NCI-H2196 (cell line): ENCODE data around the gene SCN5A.
A peak's percentile ranks its signal among the peaks of the same experiment; 100 is the strongest.

ENCODE experiments used
- DNase-seq: peaks from one replicate; lab custom pipeline; 2025; ENCODE audit not compliant: unreplicated experiment; lab: John Stamatoyannopoulos, UW

SCN5A gene

DNA sequence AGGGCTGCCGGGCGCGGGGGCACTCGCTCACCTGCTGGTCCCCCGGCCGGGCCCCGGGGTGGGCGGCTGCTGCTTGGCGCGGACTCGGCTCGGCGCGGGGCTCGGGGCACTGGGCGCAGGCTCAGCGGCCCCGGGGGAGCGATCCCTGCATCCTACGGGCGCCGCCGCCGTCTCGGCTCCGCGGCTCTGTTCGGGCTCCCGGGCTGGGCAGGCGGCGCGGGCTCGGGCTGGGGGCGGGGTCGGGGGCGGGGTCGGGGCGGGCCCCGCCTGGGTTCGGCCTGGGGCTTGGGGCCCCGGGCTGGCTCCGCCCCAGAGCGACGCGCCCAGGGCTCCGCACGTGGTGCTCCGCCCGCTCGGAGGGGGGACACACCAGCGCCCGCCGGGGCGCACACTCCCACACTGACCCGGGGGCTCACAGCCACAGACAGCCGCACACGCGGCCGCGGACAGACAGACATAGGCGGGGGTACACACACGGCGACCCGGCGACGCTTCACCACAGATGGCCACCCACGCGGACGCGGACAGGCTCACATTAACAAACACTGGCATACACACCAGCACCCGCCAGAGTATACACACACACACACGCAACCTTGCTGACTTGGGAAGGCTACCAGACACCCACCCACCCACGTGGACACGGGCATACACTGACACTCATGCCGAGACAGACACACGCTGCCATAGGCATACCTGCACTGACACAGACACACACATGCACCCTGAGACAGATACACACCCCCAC lies at the start of gene SCN5A:
SCN5A (minus strand) TSS at position 188 of the 748 bp plus-strand sequence. CDS start 16,380 bp downstream, outside the sequence.
- DNase-seq = peak; percentile 31

DNA sequence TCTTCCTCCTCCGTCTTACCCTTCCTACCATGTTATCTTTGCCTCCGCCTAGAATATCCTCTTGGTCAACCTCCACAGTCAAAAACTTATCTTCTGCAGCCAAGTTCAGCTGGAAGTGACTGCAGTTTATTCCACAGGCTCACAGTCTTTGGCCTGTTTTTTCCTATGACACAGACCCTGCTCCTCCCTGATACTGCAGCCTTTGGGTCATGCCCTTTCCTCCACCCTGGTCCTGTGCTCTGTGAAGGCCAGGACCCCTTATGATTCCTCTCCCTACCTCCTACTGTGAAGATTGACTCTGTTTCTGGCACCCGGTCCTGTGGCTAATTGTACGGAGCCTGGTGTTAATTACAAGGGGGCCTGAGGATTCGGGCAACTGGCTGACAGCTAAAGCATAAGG lies 49.3 kb upstream of the SCN5A start:
- DNase-seq = no peak

DNA sequence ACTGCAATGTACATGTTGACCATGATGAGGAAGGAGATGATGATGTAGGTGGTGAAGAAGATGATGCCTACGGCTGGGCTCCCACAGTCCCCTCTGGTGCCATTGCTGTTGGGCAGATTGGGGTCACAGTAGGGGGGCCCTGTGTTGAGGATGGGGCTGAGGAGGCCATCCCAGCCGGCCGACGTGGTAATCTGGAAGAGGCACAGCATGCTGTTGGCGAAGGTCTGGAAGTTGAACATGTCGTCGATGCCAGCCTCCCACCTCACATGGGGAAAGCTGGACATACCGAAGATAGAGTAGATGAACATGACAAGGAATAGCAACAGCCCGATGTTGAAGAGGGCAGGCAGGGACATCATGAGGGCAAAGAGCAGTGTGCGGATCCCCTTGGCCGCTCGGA lies 48.6 kb upstream of the SCN5A start:
- DNase-seq = no peak

DNA sequence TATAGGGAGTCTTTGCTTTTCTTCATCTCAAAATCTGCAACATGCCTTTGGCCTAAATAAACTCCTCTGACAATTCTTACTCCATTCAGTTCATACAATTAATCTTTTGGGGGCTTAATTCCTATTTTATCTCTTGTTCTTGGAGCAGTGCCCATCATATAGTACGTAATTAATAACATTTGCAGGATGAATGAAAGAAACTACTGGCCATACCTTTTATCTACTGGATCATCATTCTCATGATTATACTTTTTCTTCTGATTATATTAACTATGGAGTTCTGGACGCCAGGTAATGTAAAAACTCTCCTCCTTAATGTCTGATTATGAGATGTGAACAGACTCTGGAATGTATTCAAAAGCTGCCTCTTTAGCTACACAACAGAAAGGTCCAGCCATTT lies 46.5 kb upstream of the SCN5A start:
- DNase-seq = no peak

DNA sequence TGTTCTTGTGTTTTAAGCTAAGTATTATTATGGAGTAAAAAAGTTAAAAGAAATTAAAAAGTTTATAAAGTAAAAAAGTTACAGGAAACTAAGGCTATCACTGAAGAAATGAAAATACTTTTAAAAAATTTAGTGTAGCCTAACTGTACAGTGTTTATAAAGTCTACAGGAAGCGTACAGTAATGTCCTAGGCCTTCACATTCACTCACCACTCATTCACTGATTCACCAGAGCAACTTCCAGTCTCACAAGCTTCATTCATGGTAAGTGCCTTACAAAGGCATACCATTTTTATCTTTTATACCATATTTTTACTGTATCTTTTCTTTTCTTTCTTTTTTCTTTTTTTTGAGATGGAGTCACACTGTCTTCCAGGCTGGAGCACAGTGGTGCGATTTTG lies 40.7 kb upstream of the SCN5A start:
- no peak for DNase-seq

DNA sequence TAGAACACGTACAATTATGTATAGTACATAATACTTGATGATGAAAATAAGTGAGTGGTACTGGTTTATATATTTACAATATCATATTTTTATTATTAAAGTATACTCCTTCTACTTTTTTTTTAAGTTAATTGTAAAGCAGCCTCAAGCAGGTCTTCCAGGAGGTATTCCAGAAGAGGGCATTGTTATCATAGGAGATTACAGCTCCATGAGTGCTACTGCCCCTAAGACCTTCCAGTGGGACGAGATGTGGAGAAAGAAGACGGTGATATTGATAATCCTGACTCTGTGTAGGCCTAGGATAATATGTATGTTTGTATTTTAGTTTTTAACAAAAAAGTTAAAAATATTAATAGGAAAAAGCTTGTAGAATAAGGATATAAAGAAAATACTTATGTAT lies 40.3 kb upstream of the SCN5A start:
- DNase-seq = no peak

DNA sequence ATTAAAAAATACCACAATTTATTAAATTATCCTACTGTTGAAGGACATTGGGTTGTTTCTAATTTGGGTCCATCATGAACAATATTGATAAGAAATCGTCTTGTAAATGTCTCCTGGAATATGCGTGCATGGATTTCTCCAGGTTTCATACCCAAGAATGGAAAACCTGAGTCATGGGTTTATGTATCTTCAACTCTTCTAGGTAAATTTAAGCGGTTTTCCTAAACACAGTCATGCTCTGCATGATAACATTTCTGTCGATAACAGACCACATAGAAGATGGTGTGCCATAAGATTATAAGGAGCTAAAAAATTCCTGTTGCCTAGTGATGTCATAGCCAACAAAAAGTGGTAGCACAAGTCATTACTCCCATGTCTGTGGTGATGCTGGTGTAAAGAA lies 39.9 kb upstream of the SCN5A start:
- DNase-seq = no peak

DNA sequence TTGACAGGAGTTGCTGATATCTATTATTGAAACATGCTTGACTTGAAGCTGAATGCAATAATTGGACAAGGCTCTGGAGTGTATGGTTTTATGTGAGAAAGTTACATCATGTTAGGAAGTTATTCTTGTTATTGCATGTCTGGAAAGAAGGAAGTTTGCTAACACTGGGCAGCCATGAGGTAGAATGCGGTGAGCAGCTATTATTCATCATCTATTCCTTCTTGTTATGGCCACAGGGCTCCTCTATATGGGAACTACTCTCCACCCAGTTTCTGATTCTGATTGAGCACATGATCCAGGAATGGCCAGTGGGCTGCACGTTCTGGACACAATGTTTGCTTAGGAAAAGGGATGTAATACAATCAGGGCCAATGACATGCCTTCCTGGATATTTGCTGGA lies 37.8 kb upstream of the SCN5A start:
- DNase-seq = no peak

DNA sequence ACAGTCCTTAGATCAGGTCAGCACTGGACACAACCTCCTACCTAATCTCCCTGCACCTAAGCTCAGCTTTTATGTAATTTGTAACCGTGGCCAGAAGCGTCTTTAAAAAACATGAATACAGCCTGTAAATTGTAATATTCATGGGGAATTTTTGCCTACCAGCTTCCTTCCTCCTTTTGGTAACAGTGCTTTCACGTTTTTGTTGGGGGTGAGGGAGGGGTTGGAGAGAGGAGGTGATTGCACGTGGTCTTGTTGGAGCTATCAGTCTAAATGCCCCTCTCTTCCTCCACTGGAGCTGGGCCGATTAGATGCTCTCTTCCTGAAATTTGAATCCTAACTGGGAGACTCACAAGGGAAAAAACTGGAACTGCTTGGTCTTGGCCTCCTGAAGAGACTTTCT lies 35.1 kb upstream of the SCN5A start:
- DNase-seq = no peak

DNA sequence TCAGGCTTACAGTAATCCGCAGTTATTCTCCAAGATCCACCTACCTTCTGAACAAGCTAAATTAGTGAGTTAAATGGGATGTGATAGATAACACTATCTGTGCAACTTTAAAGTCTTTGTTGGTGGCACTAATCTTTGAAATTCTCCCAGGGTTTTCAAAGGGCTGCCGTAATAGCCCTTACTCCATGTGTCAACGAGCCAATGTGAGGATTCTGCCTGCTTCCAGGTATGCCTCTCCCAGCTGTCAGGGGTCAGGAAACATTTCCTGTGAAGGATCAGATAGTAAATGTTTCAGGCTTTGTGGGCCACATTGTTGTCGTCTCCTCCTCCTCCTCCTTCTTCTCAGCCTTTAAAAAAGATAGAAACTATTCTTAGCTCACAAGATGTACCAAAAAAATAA lies 20.2 kb upstream of the SCN5A start:
- DNase-seq = no peak

DNA sequence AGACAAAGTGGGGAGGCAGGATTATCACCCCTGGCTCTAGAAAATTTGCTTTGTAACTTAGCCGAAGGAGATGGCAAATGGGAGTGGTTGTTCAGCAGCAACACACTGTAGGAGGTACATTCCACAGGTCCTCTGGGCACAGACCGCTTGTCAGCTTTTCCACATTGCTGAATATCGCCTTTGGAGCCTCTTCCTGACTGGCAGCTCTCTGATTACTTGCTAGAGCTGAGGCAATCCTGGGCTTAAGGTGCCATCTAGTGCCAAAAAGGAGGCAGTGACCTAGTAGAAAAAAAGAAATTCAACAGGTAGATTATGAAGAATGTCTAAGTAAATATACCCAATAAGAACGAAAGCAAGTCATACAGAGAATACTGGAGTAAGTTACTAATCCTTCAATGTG lies 13.1 kb upstream of the SCN5A start:
- no peak for DNase-seq

DNA sequence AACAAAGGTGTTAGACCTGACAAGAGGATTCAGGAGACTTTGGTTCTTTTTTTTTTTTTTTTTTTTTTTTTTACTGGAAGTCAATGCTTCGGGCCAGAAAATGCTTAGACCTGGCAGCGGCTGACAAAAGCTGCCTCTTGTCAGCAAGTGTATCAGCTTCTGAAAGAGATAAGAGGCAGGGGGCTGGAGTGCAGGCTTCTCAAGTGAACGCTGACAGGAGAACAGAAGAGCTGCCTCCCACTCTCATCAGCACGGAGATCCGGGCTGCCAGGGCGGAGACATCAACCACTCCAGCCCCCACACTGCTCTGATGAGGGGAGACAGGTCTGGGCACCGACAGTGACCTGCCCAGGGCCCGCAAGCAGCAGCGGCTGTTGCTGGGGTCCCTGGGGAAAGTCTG lies 9.4 kb upstream of the SCN5A start:
- DNase-seq = no peak

DNA sequence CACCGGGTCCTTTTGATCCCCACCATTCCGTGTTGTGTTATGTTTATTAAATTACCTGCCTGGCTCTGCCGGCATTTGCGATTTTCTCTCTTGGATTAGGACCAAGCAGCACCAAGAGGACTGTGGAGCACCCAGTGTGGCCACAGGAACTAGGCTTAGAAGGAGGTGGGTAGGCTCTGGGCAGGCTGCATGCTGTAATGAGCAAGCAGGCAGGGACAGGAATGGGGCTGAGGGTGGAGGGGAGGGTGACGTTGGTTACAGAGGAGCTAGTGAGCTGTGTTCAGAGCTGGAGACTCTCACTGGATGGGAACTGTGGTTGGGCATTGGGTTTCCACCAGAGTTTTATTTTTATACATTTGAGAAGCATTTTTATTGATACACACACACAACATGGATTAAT lies 7.9 kb upstream of the SCN5A start:
- DNase-seq = no peak

DNA sequence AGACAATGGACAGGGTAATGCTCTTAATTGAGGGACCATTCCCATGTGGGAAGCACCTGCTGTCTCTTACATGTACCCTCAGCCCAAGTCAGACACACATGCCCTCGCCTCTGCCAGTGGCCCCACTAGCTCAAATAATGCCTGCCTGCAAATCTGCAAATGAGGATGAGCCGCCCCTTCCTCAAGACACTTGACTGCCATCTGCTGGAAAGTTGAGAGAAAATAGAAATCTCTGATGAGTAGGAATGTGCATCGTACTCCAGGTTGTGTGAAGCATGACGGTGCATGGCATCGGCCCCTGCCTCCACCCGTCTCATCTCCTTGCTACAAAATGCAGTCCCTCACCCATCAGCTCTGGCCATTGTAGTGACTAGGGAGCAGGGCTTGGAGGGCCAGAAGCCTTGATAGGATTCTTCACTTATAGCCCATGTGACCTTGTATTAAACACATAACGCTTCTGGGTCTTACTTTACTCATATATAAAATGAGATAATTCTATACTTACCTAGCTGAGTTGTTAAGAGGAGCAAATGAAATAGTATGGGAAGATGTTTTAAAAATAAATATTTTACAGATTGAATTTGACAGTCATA lies 6.3 kb upstream of the SCN5A start:
- DNase-seq = peak; percentile 4

DNA sequence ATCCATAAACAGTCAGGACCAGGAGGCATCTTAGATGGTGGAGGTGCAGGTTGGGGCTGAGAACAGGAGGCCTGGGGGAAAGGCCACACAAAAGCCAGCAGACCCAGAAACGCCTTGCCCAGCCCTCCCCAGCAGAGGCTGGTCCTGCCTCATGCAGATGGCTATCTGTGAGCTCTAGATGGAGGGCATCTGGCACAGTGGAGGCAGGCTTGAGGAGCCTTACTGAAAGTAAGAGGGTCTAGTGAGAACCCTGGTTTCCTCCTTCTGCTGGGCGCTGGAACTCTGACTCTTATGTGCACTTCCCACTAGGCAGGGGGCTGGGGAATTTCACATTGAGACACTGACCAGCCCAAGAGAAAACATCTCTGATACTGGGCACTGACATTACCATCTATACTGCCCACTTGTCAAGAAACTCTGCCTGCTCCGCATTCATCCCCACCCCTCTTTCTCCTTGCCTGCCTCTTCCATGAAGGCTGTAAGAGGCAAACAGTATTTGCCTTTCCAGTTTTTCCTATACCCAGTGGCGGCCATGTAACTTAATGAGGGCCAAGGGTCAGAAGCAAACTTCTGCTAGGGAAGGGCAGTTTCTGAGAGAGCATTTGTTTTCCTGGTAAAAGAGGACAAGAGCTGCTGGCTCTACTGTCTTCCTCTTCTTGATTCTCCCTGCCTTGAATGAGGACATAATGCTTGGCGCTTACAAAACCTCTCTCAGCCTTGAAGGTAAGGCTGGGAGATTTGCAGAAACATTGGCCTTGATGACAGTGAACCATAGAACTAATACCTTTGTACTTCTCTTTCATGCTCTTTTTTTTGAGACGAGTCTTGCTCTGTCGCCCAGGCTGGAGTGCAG lies 4.4 kb upstream of the SCN5A start:
- no peak for DNase-seq

DNA sequence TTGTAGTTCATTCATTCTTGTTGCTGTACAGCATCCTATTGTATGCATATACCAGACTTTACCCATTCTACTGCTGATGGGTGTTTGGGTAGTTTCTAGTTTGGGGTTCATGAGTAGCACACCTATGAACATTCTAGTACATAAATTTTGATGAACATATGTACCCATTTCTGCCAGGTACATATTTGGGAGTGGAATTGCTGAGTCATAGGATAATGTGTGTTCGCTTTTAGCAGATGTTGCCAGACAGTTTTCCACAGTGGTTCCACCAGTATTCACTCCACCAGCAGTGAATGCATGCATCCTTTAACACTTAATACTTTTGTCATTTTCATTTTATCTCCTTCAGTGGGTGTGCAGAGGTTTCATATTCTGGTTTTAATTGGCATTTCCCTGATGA lies 3.4 kb upstream of the SCN5A start:
- DNase-seq = no peak

DNA sequence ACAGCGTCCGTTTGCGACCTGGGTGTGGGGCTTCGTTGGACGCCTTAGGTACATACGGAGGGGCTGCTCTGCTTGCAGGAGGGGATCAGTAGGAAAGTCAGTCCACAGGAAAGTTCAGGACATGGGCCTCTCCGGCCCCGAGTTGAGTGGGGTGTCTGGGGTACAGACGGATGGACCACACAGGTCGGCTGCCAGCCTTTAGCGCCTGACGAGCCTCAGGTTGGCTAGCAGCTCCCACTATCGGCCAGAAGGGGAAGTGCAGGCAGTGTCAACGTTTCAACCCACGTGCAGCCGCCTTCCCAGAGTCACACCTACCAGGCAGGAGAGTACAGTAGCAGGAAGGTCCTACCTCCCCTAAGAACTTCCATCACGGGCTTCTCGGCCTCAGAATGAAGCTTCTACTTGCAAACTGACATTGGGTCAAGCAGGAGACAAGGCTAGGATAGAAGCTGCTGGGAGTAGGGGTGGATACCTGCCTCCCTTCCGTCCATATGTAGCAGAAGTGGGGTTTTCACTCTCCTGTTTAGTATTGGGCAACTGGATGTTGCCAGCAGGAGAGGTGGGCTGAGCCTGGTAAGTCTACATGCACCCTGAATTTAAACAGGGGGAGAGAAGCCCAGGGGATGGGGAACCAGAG lies 1.8 kb upstream of the SCN5A start:
- peak; percentile 49 for DNase-seq

DNA sequence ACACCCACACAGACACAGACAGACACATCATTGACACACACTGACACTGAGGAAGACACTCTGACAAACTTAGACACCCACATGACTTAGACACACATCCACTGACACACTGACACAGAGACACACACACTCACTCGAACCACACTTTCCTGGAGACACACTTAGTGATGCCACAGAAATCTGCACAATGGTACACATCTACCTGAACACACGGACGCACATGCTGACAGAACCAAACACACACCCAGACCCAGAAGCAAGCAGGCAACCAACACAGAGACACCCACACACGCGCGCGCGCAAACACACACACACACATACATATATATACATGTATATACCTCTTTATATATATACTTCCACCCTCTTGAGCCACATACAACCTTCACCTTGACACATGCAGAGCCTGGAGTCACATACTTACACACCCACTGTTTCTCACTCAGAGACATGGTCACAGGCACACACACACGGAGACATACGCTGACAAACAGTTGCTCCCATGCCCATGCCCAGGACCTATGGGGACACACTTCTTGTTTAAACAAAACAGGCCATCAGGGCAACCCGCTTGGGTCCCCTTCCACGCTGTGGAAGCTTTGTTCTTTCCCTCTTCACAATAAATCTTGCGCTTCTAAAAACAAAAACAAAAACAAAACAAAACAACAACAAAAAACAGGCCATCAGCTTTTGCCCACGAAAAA lies 913 bp upstream of the SCN5A start:
- no peak for DNase-seq

DNA sequence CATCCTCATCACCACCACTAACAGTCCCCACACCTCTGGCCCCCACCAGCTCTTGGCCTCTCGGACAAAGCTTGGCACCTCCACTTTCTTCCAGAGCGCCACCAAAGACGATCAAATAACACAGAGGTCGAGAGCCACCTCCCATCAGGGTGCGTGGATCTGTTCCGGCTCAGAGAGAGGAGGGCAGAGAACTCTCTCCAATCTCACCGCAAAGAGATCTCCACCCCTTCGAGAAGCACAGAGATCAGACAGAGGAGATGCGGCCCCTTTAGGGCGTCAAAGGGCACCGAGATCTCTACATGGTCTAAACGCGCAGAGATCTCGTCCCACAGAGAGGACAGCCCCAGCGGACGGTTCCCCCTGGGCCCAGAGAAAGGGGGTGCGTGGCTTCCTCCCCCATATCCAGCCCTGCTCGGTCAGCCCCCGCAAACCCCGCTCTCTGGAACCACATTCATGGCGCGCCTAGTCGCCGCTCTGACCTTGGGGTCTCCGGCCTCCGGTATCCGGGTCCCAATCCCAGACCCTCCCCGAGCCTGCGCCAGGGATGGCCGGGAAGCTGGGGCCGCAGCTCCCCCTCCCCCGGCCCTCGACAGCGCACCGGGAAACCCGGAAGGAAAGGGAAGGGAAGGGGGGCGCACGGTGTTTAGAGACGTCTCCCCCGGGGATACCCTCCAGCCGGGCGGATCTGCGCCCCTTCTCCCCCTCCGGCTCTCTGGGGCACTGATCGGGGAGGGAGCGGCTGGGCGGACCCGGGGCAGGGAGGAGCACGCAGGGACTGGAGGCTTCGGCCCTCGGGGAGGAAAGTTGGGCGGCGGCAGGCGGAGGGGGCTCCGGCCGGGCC lies 608 bp downstream of the SCN5A start:
- no peak for DNase-seq

DNA sequence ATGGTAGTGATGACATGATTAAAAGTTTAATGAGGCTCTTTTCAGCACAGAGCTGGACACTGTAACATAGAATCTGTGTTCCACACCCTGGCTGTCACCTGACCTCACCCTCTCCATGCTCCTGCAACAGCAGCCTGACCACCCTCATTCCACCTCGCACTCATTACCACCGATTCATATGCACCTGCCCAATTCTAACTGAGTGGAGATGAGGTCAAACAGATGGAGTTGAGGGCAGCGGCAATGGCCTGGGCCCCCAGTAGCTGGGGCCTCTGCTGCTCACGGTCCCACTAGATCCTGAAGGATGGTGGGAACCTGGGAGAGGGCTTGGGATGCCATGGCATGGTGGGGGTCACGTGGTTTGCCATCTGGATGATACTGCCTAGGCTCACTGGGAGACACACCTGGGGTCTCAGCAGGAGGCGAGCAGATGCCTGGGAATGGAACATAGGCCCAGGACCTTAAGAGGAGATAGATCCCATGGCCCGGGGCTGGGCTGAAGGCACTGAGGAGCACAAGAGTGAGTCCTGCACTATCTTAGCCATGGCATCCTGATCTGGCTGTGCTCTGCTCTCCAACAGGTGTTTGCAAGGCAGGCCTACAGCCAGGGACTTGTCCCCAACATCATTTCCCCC lies 1.3 kb downstream of the SCN5A start:
- DNase-seq = no peak
